GM12878 (cell line): Measurements from ENCODE around the gene CACNA1G. TPM values are rescaled to one million over a fixed set of nuclear protein-coding genes. Genes with fewer than 3 reads are reported as not detected.

ENCODE experiments used
- ATAC-seq: fragments of 200-7000 bp; cut with Tn5 transposase; 3 replicates; pipeline ENCODE4 v1.9.1; 2020; ENCODE audit warnings: mild to moderate bottlenecking, moderate library complexity
- BruUV-seq: library from RNA; stranded (reverse); fragments of 400-500 nt; replicated peaks from 2 replicates; lab custom pipeline; 2021; lab: Mats Ljungman, UMichigan
- CTCF ChIA-PET: fragments of 300-600 bp; sonication (Branson Sonifier 250); formaldehyde crosslinking; extraction: SDS; loops from one replicate; lab custom pipeline; 2021; ENCODE audit warnings: inconsistent platforms; lab: Yijun Ruan, JAX
- POLR2A ChIA-PET: fragments of 350-600 bp; formaldehyde crosslinking; extraction: SDS; loops from one replicate; lab custom pipeline; 2021; ENCODE audit warnings: inconsistent platforms; lab: Charles Lee
- RAD21 ChIA-PET: fragments of 300-600 bp; sonication (Branson Sonifier 250); formaldehyde crosslinking; loops from one replicate; lab custom pipeline; 2023; ENCODE audit warnings: antibody characterized with exemption; ENCODE audit not compliant: unreplicated experiment; lab: Charles Lee
- SMC1A ChIA-PET: fragments of 300-600 bp; sonication (Branson Sonifier 250); formaldehyde crosslinking; loops from one replicate; lab custom pipeline; 2023; ENCODE audit not compliant: unreplicated experiment, uncharacterized antibody; lab: Charles Lee
- DNase-seq: peaks from one replicate; pipeline ENCODE4 v3.0.0-alpha.2; 2011; ENCODE audit warnings: low read depth, low spot score
- FAIRE-seq: peaks from 3 replicates; lab custom pipeline; 2011; peaks lifted over from hg19 to GRCh38; lab: Jason Lieb, UNC
- H2AFZ ChIP-seq: 2 replicates; pipeline ENCODE4 v1.6.0; 2011; ENCODE audit warnings: low read depth, low read length, control low read depth; ENCODE audit not compliant: control insufficient read depth
- H3K27ac ChIP-seq: 2 replicates; pipeline ENCODE4 v1.5.1; 2011; ENCODE audit warnings: control low read depth; ENCODE audit not compliant: control insufficient read depth, insufficient read depth
- H3K27me3 ChIP-seq, 2 experiments: replicated peaks in 1 of 2; 2 replicates each; pipeline versions ENCODE4 v1.6.0 to v1.6.1; 2011; ENCODE audit warnings: low read length in 1 of 2; ENCODE audit not compliant: control insufficient read depth in 2 of 2, insufficient read depth in 2 of 2
- H3K36me3 ChIP-seq, 2 experiments: 2 replicates each; pipeline ENCODE4 v1.5.1; 2011; ENCODE audit warnings: low read length in 1 of 2; ENCODE audit not compliant: control insufficient read depth in 2 of 2, insufficient read depth in 2 of 2
- H3K4me1 ChIP-seq: 2 replicates; pipeline ENCODE4 v1.6.1; 2011; ENCODE audit warnings: mild to moderate bottlenecking, low read length, moderate library complexity, mixed read lengths; ENCODE audit not compliant: control insufficient read depth, insufficient read depth
- H3K4me2 ChIP-seq: 2 replicates; pipeline ENCODE4 v1.6.0; 2011; ENCODE audit warnings: control low read depth; ENCODE audit not compliant: control insufficient read depth, insufficient read depth
- H3K4me3 ChIP-seq: fragments of 200-600 bp; sonication (generic); 2 replicates; pipeline ENCODE4 v1.5.1; 2016
- H3K79me2 ChIP-seq: 2 replicates; pipeline ENCODE4 v1.6.0; 2011; ENCODE audit warnings: low read length; ENCODE audit not compliant: control insufficient read depth, insufficient read depth
- H3K9ac ChIP-seq: 2 replicates; pipeline ENCODE4 v1.8.0; 2011; ENCODE audit warnings: low read length, control low read depth, mixed read lengths; ENCODE audit not compliant: control insufficient read depth, insufficient read depth
- H3K9me3 ChIP-seq: replicated peaks from 3 replicates; pipeline ENCODE4 v1.5.1; 2011; ENCODE audit warnings: mild to moderate bottlenecking, low read length; ENCODE audit not compliant: control insufficient read depth, insufficient read depth
- H4K20me1 ChIP-seq: 2 replicates; pipeline ENCODE4 v1.6.0; 2011; ENCODE audit not compliant: control insufficient read depth, insufficient read depth
- DPF2 ChIP-seq: fragments of 450-650 bp; IDR thresholded peaks from 2 replicates; pipeline ENCODE4 v1.6.1; 2017; ENCODE audit warnings: mild to moderate bottlenecking
- GATAD2B ChIP-seq: fragments of 450-650 bp; conservative IDR thresholded peaks from 2 replicates; pipeline ENCODE4 v1.6.1; 2017; ENCODE audit warnings: low read depth, mild to moderate bottlenecking, moderate library complexity
- IKZF1 ChIP-seq: fragments of 450-650 bp; conservative IDR thresholded peaks from 2 replicates; pipeline ENCODE4 v1.6.1; 2017; ENCODE audit warnings: antibody characterized with exemption, mild to moderate bottlenecking
- LARP7 ChIP-seq: fragments of 450-650 bp; IDR thresholded peaks from 2 replicates; pipeline ENCODE4 v1.6.1; 2017; ENCODE audit warnings: mild to moderate bottlenecking
- NR2F1 ChIP-seq: fragments of 450-650 bp; conservative IDR thresholded peaks from 2 replicates; pipeline ENCODE4 v1.6.1; 2017; ENCODE audit warnings: mild to moderate bottlenecking
- SRF ChIP-seq, 2 experiments: IDR thresholded peaks; 2 replicates each; pipeline ENCODE4 v1.6.1; 2011; ENCODE audit warnings: low read depth in 2 of 2, low read length in 2 of 2, mild to moderate bottlenecking in 1 of 2, moderate library complexity in 1 of 2
- SUZ12 ChIP-seq: fragments of 200-600 bp; sonication (generic); IDR thresholded peaks from one replicate; pipeline ENCODE4 v1.6.1; 2018; ENCODE audit warnings: antibody characterized with exemption, mild to moderate bottlenecking; ENCODE audit not compliant: unreplicated experiment
- ZBED1 ChIP-seq: IDR thresholded peaks from 2 replicates; pipeline ENCODE4 v1.6.1; 2016; ENCODE audit warnings: borderline replicate concordance
- ZBTB40 ChIP-seq: fragments of 450-650 bp; IDR thresholded peaks from 2 replicates; pipeline ENCODE4 v1.6.1; 2016; ENCODE audit warnings: mild to moderate bottlenecking, moderate library complexity, borderline replicate concordance
- ZNF687 ChIP-seq: fragments of 450-650 bp; IDR thresholded peaks from 2 replicates; pipeline ENCODE4 v1.6.1; 2017; ENCODE audit warnings: mild to moderate bottlenecking, moderate library complexity
- whole genome bisulfite sequencing: methylation state at CpG from one replicate; pipeline ENCODE4 v1.1.6; 2016; ENCODE audit warnings: low lambda C conversion rate; ENCODE audit not compliant: insufficient replicate concordance, insufficient coverage; ENCODE audit errors: missing lambda C conversion rate; 5-methylcytosine and 5-hydroxymethylcytosine counted together
- in situ Hi-C: fragments of 300-500 bp; cut with MboI; formaldehyde crosslinking; loops from 9 replicates; pipeline ENCODE4 v1.14.3; 2018; ENCODE audit warnings: mixed read lengths
- intact Hi-C: fragments of 100-400 bp; cut with micrococcal nuclease; formaldehyde crosslinking; loops from one replicate; pipeline ENCODE4 v1.14.2; 2022; ENCODE audit not compliant: unreplicated experiment
- polyA plus RNA-seq, 11 experiments: library from polyadenylated mRNA; depleted of rRNA in 4 of 11; unstranded in 6 of 11; stranded (reverse) in 5 of 11; fragments of >200 nt; fragmentation: Nextera tagmentation in 4 of 11; fragmentation: Illumina TruSeq in 1 of 11; extraction: Ambion mirVana in 4 of 11; extraction: Trizol in 1 of 11; gene quantifications; 1 replicate in 1 of 11; 2 replicates in 10 of 11; pipeline versions ENCODE4 v1.2.1 to v1.2.3, GENCODE V29; 2011 to 2016; ENCODE audit warnings: inconsistent platforms in 2 of 11, missing spikeins in 2 of 11, low read depth in 1 of 11
- total RNA-seq, 4 experiments: library from RNA; depleted of rRNA in 3 of 4; stranded (reverse); fragments of >200 nt in 3 of 4; fragmentation: Illumina TruSeq in 1 of 4; extraction: Trizol in 1 of 4; gene quantifications; 2 replicates each; pipeline versions ENCODE4 v1.2.1 to v1.2.3, GENCODE V29; 2013 to 2021

The CACNA1G gene
- total and polyA plus RNA-seq, 10 of the 15 experiments (the other 5 are each of a cell fraction or from before 2014, with no cell fraction given): 0.03 to 0.15 TPM; not detected in 8

- DNase-seq: no peak
- H3K27me3 ChIP-seq: no peaks in the 10 kb centered on the region; a peak in 2 of 4 replicates
- no peaks in the 10 kb centered on the region for H3K36me3 ChIP-seq
- WGBS: 22% methylated on average over 47 of the region's 52 CpGs
- CTCF ChIA-PET: interaction anchor here (0.7 to 17.1 kb wide), 3 partner anchors 7 to 60 kb away, joined by 4 to 211 read pairs (median 70); no protein-coding TSS in a partner anchor
- RAD21 ChIA-PET: interaction anchor here (0.6 to 1.0 kb wide), 2 partner anchors 58 to 70 kb away, joined by 3 read pairs; no protein-coding TSS in a partner anchor
- SMC1A ChIA-PET: interaction anchor here (1.0 to 3.8 kb wide), 4 partner anchors 8 to 518 kb away, joined by 3 to 17 read pairs (median 4); partner anchors contain the start of gene NME1
- H3K4me2 ChIP-seq: peak overlapping the region; percentile 5; the same call in 1 of the 2 replicates
- H4K20me1 ChIP-seq: no peaks in the 10 kb centered on the region
- no peak overlapping the region for H3K9ac ChIP-seq
- ATAC-seq: peak; percentile 2; the same call in 2 of the 3 replicates
- H3K4me1 ChIP-seq: peaks cover 15% of the 10 kb centered on the region
- peak overlapping the region; percentile 29; the same call in 1 of the 2 replicates for H3K4me3 ChIP-seq
- no peaks in the 10 kb centered on the region for H3K9me3 ChIP-seq
- POLR2A ChIA-PET: interaction anchor here (0.5 kb wide), 1 partner anchor 16 kb away, joined by 3 read pairs; no protein-coding TSS in a partner anchor
- H2AFZ ChIP-seq: no peak overlapping the region
- intact Hi-C loops: no loop called here
- H3K79me2 ChIP-seq: no peaks in the 10 kb centered on the region; the same call in 1 of the 2 replicates
- no TSS peak for BruUV-seq
- in situ Hi-C loops: no loop called here
- H3K27ac ChIP-seq: no peak overlapping the region
- no peak for FAIRE-seq
- TF ChIP-seq GATAD2B (peak; percentile 79; the same call in 1 of the 2 replicates), SRF (IDR thresholded peaks at IDR 0.05; ENCODE audit: low read depth in 2 of 2, low read length in 2 of 2) (no peak), DPF2 (peak; percentile 47; the same call in 1 of the 2 replicates), ZBED1 (no peak), IKZF1 (peak; percentile 60; the same call in 1 of the 2 replicates), ZBTB40 (no peak), ZNF687 (0 out of 2 replicates have a peak, but pooled peaks have one; percentile 14), LARP7 (0 out of 2 replicates have a peak, but pooled peaks have one; percentile 2), NR2F1 (0 out of 2 replicates have a peak, but pooled peaks have one; percentile 23), SUZ12 (peak; percentile 91)
Observed at GRCh38 chr17:50634915-50635731, 74.6 kb downstream of the CACNA1G start.
